Endothelial cell of umbilical vein (primary cell): ENCODE data around the gene CRYL1. TPM values are rescaled to one million over a fixed set of nuclear protein-coding genes. Genes with fewer than 3 reads are reported as not detected.
A peak's percentile ranks its signal among the peaks of the same experiment; 100 is the strongest.

Source experiments
- BruUV-seq: library from RNA; stranded (reverse); fragments of 400-500 nt; replicated peaks from 2 replicates; lab custom pipeline; 2021; lab: Mats Ljungman, UMichigan
- CTCF ChIA-PET: fragments of 300-600, 350-600 bp; sonication (Branson Sonifier 250); formaldehyde crosslinking; loops from one replicate; lab custom pipeline; 2021; ENCODE audit warnings: antibody characterized with exemption, inconsistent platforms; lab: Charles Lee
- POLR2A ChIA-PET: fragments of 300-600, 350-600 bp; sonication (Branson Sonifier 250); formaldehyde crosslinking; loops from one replicate; lab custom pipeline; 2021; ENCODE audit warnings: antibody characterized with exemption, inconsistent platforms; lab: Charles Lee
- DNase-seq: peaks from one replicate; pipeline ENCODE4 v3.0.0-alpha.2; 2011; ENCODE audit warnings: low read depth, low spot score
- FAIRE-seq: peaks from 2 replicates; lab custom pipeline; 2011; peaks lifted over from hg19 to GRCh38; lab: Jason Lieb, UNC
- H2AFZ ChIP-seq: 2 replicates; pipeline ENCODE4 v1.6.0; 2012; ENCODE audit warnings: low read depth, low read length, control low read depth, inconsistent platforms
- H3K27ac ChIP-seq: 2 replicates; pipeline ENCODE4 v1.5.1; 2011; ENCODE audit warnings: low read depth, mild to moderate bottlenecking, control low read depth, low read length, moderate library complexity; ENCODE audit not compliant: insufficient read depth
- H3K27me3 ChIP-seq, 2 experiments: 2 replicates each; pipeline versions ENCODE4 v1.6.0 to v1.6.1; 2011; ENCODE audit warnings: low read length in 2 of 2, mixed read lengths in 1 of 2; ENCODE audit not compliant: control insufficient read depth in 2 of 2, insufficient read depth in 2 of 2
- H3K36me3 ChIP-seq, 2 experiments: 2 replicates in 1 of 2; 3 replicates in 1 of 2; pipeline ENCODE4 v1.5.1; 2011; ENCODE audit warnings: low read length in 2 of 2, mild to moderate bottlenecking in 1 of 2, moderate library complexity in 1 of 2; ENCODE audit not compliant: control insufficient read depth in 2 of 2, insufficient read depth in 2 of 2; ENCODE audit errors: extremely low read depth in 1 of 2
- H3K4me1 ChIP-seq: 3 replicates; pipeline ENCODE4 v1.5.1; 2011; ENCODE audit warnings: mild to moderate bottlenecking, low read length; ENCODE audit not compliant: control insufficient read depth, insufficient read depth; ENCODE audit errors: extremely low read depth
- H3K4me2 ChIP-seq: 2 replicates; pipeline ENCODE4 v1.6.1; 2011; ENCODE audit warnings: low read length, control low read depth, mixed read lengths; ENCODE audit not compliant: insufficient read depth
- H3K4me3 ChIP-seq, 3 experiments: fragments of 200-600 bp in 1 of 3; sonication (generic), shearing (Covaris generic) in 1 of 3; replicated peaks in 1 of 3; 2 replicates each; pipeline ENCODE4 v1.5.1; 2011 to 2016; ENCODE audit warnings: control low read depth in 3 of 3, low read length in 3 of 3, mild to moderate bottlenecking in 2 of 3, inconsistent platforms in 1 of 3, low read depth in 1 of 3, moderate library complexity in 1 of 3; ENCODE audit not compliant: insufficient read depth in 1 of 3
- H3K79me2 ChIP-seq: 2 replicates; pipeline ENCODE4 v1.6.0; 2012; ENCODE audit warnings: low read length, inconsistent platforms; ENCODE audit not compliant: control insufficient read depth, insufficient read depth
- H3K9ac ChIP-seq: replicated peaks from 2 replicates; pipeline ENCODE3; 2011; ENCODE audit warnings: low read length, control low read depth; ENCODE audit not compliant: insufficient read depth; ENCODE audit errors: extremely low read depth
- H3K9me1 ChIP-seq: replicated peaks from 3 replicates; pipeline ENCODE4 v1.6.0; 2011; ENCODE audit warnings: mild to moderate bottlenecking, low read length; ENCODE audit not compliant: control insufficient read depth, insufficient read depth; ENCODE audit errors: extremely low read depth
- H3K9me3 ChIP-seq: replicated peaks from 2 replicates; pipeline ENCODE4 v1.5.1; 2012; ENCODE audit warnings: low read length, inconsistent platforms; ENCODE audit not compliant: control insufficient read depth, insufficient read depth
- H4K20me1 ChIP-seq: replicated peaks from 2 replicates; pipeline ENCODE3; 2011; ENCODE audit warnings: mild to moderate bottlenecking, low read length; ENCODE audit not compliant: control insufficient read depth, insufficient read depth; ENCODE audit errors: extremely low read depth
- FOS ChIP-seq: IDR thresholded peaks from 2 replicates; pipeline ENCODE4 v1.6.1; 2011; ENCODE audit warnings: mild to moderate bottlenecking, low read length, moderate library complexity, borderline replicate concordance; ENCODE audit not compliant: insufficient read depth
- GATA2 ChIP-seq: IDR thresholded peaks from 2 replicates; pipeline ENCODE4 v1.7.0; 2011; ENCODE audit warnings: low read depth, mild to moderate bottlenecking, moderate library complexity, mixed read lengths, low read length; ENCODE audit not compliant: insufficient read length, insufficient read depth
- MYC ChIP-seq: IDR thresholded peaks from one replicate; pipeline ENCODE4 v1.6.1; 2011; ENCODE audit warnings: mild to moderate bottlenecking, low read depth, low read length
- POLR2AphosphoS5 ChIP-seq: IDR thresholded peaks from 2 replicates; pipeline ENCODE4 v1.6.1; 2012; ENCODE audit warnings: low read depth, mild to moderate bottlenecking, control low read depth, low read length, moderate library complexity; ENCODE audit not compliant: insufficient read depth
- dilution Hi-C: fragments of 300-500 bp; cut with MboI; formaldehyde crosslinking; loops from one replicate; pipeline ENCODE4 v1.15.0; 2019; ENCODE audit warnings: low sequenced_read_pairs; ENCODE audit not compliant: extremely low pct_ligation_motif_present
- intact Hi-C: fragments of 100-400 bp; cut with micrococcal nuclease; formaldehyde crosslinking; loops from one replicate; pipeline ENCODE4 v1.10.0; 2022
- polyA plus RNA-seq, 4 experiments: library from polyadenylated mRNA; depleted of rRNA in 3 of 4; stranded (reverse) in 3 of 4; unstranded in 1 of 4; fragments of >200 nt; gene quantifications; 2 replicates each; pipeline versions ENCODE4 v1.2.1 to v1.2.3, GENCODE V29; 2011 to 2012; ENCODE audit warnings: missing spikeins in 1 of 4
- total RNA-seq: library from RNA; stranded (reverse); gene quantifications from 2 replicates; pipeline ENCODE4 v1.2.3, GENCODE V29; 2021

Gene CRYL1
- total and polyA plus RNA-seq, 2 donors (not counting 3 experiments of a cell fraction or from before 2014, with no cell fraction given), result 13.9 to 39.0 TPM

- Histone ChIP-seq H3K4me3 (no peak overlapping the region), H3K79me2 (no peaks in the 10 kb centered on the region), H4K20me1 (no peaks in the 10 kb centered on the region), H2AFZ (no peak overlapping the region), H3K27ac (no peak overlapping the region), H3K4me1 (no peaks in the 10 kb centered on the region), H3K4me2 (no peak overlapping the region), H3K9me1 (no peaks in the 10 kb centered on the region), H3K9ac (no peak overlapping the region), H3K36me3 (no peaks in the 10 kb centered on the region), H3K27me3 (no peaks in the 10 kb centered on the region), H3K9me3 (no peaks in the 10 kb centered on the region)
- dilution Hi-C loops (no loop called here), intact Hi-C loops (no loop called here)
- FAIRE-seq, result no peak
- DNase-seq, result no peak
- no TSS peak for BruUV-seq
- ChIA-PET CTCF (interaction anchor here (0.8 kb wide), 1 partner anchor 24 kb away, joined by 3 read pairs; no protein-coding TSS in a partner anchor), POLR2A (no interaction called here)
- TF ChIP-seq MYC (no peak), POLR2AphosphoS5 (no peak), FOS (no peak), GATA2 (no peak)
Observed at GRCh38 chr13:20360041-20360491, 165.6 kb downstream of the CRYL1 start.

GRCh38 chr13:20359335-20359734 is 166.3 kb downstream of the CRYL1 start:
- intact Hi-C loops, result no loop called here
- no peaks in the 10 kb centered on the region for H3K9me1 ChIP-seq
- no peaks in the 10 kb centered on the region for H4K20me1 ChIP-seq
- FAIRE-seq (no peak), DNase-seq (no peak)
- TF ChIP-seq GATA2, result no peak
- peak; percentile 56 for TF ChIP-seq FOS
- no peak overlapping the region for H2AFZ ChIP-seq
- ChIA-PET CTCF (no interaction called here), POLR2A (no interaction called here)
- H3K9me3 ChIP-seq, result no peaks in the 10 kb centered on the region
- H3K27ac ChIP-seq, result no peak overlapping the region
- H3K4me2 ChIP-seq, result no peak overlapping the region
- BruUV-seq, result no TSS peak
- H3K4me1 ChIP-seq, result no peaks in the 10 kb centered on the region
- dilution Hi-C loops, result no loop called here
- no peaks in the 10 kb centered on the region for H3K36me3 ChIP-seq
- H3K9ac ChIP-seq, result no peak overlapping the region
- no peaks in the 10 kb centered on the region for H3K27me3 ChIP-seq
- no peak overlapping the region for H3K4me3 ChIP-seq
- no peaks in the 10 kb centered on the region for H3K79me2 ChIP-seq
